ENCODE measurements around the gene RUFY4. TPM values are rescaled to one million over a fixed set of nuclear protein-coding genes. Genes with fewer than 3 reads are reported as not detected.

RUFY4 gene
- total RNA-seq, 1 donor from 2014 or later: not detected

- Mint-ChIP-seq H3K27ac (ENCODE audit: unreplicated experiment) (no peak overlapping the region), H3K36me3 (ENCODE audit: unreplicated experiment) (no peaks in the 10 kb centered on the region), H3K27me3 (ENCODE audit: unreplicated experiment) (peaks cover 39% of the 10 kb centered on the region), H3K4me3 (ENCODE audit: unreplicated experiment) (no peak overlapping the region), H3K9me3 (ENCODE audit: unreplicated experiment) (no peaks in the 10 kb centered on the region), H3K4me1 (ENCODE audit: unreplicated experiment) (peaks cover 7% of the 10 kb centered on the region)
- DNase-seq (ENCODE audit: extremely low spot score, unreplicated experiment): peak; percentile 71
- no peak for TF ChIP-seq CTCF (IDR thresholded peaks at IDR 0.05)
These were observed 33.5 kb upstream of the RUFY4 start for GRCh38 chr2:218035463-218036100.

- Mint-ChIP-seq H3K4me3 (ENCODE audit: unreplicated experiment) (no peak overlapping the region), H3K4me1 (ENCODE audit: unreplicated experiment) (peaks cover 7% of the 10 kb centered on the region), H3K27ac (ENCODE audit: unreplicated experiment) (no peak overlapping the region), H3K36me3 (ENCODE audit: unreplicated experiment) (no peaks in the 10 kb centered on the region), H3K27me3 (ENCODE audit: unreplicated experiment) (peaks cover 47% of the 10 kb centered on the region), H3K9me3 (ENCODE audit: unreplicated experiment) (no peaks in the 10 kb centered on the region)
- TF ChIP-seq CTCF (IDR thresholded peaks at IDR 0.05): no peak
- DNase-seq (ENCODE audit: extremely low spot score, unreplicated experiment): no peak
These were observed 32.7 kb upstream of the RUFY4 start for GRCh38 chr2:218036371-218036770.

GRCh38 chr2:218039171-218039570, 29.9 kb upstream of the RUFY4 start:
- H3K9me3 Mint-ChIP-seq (ENCODE audit: unreplicated experiment): no peaks in the 10 kb centered on the region
- H3K4me1 Mint-ChIP-seq (ENCODE audit: unreplicated experiment): peaks cover 4% of the 10 kb centered on the region
- no peak for DNase-seq (ENCODE audit: extremely low spot score, unreplicated experiment)
- H3K27ac Mint-ChIP-seq (ENCODE audit: unreplicated experiment): no peak overlapping the region
- H3K36me3 Mint-ChIP-seq (ENCODE audit: unreplicated experiment): no peaks in the 10 kb centered on the region
- H3K27me3 Mint-ChIP-seq (ENCODE audit: unreplicated experiment): peaks cover 65% of the 10 kb centered on the region
- no peak overlapping the region for H3K4me3 Mint-ChIP-seq (ENCODE audit: unreplicated experiment)
- TF ChIP-seq CTCF (IDR thresholded peaks at IDR 0.05): no peak

- H3K27ac Mint-ChIP-seq (ENCODE audit: unreplicated experiment): no peak overlapping the region
- peaks cover 70% of the 10 kb centered on the region for H3K27me3 Mint-ChIP-seq (ENCODE audit: unreplicated experiment)
- no peaks in the 10 kb centered on the region for H3K4me1 Mint-ChIP-seq (ENCODE audit: unreplicated experiment)
- no peak for DNase-seq (ENCODE audit: extremely low spot score, unreplicated experiment)
- no peaks in the 10 kb centered on the region for H3K9me3 Mint-ChIP-seq (ENCODE audit: unreplicated experiment)
- no peak overlapping the region for H3K4me3 Mint-ChIP-seq (ENCODE audit: unreplicated experiment)
- no peak for TF ChIP-seq CTCF (IDR thresholded peaks at IDR 0.05)
- H3K36me3 Mint-ChIP-seq (ENCODE audit: unreplicated experiment): no peaks in the 10 kb centered on the region
These were observed 28.2 kb upstream of the RUFY4 start for GRCh38 chr2:218040883-218041282.

GRCh38 chr2:218041302-218042168, 27.5 kb upstream of the RUFY4 start:
- no peak for DNase-seq (ENCODE audit: extremely low spot score, unreplicated experiment)
- no peaks in the 10 kb centered on the region for H3K4me1 Mint-ChIP-seq (ENCODE audit: unreplicated experiment)
- H3K27ac Mint-ChIP-seq (ENCODE audit: unreplicated experiment): no peak overlapping the region
- H3K36me3 Mint-ChIP-seq (ENCODE audit: unreplicated experiment): no peaks in the 10 kb centered on the region
- H3K9me3 Mint-ChIP-seq (ENCODE audit: unreplicated experiment): no peaks in the 10 kb centered on the region
- peaks cover 73% of the 10 kb centered on the region for H3K27me3 Mint-ChIP-seq (ENCODE audit: unreplicated experiment)
- TF ChIP-seq CTCF (IDR thresholded peaks at IDR 0.05): no peak
- no peak overlapping the region for H3K4me3 Mint-ChIP-seq (ENCODE audit: unreplicated experiment)
